Kidney (tissue), 14 donors: ENCODE results near the gene EIF1AD. TPM values are rescaled to one million over a fixed set of nuclear protein-coding genes. Genes with fewer than 3 reads are reported as not detected.

Source experiments
- DNase-seq, 5 donors: peaks; one replicate each; pipeline ENCODE4 v3.0.0-alpha.2; 2013 to 2020
- FAIRE-seq: peaks from 2 replicates; lab custom pipeline; 2012; peaks lifted over from hg19 to GRCh38; lab: Jason Lieb, UNC
- H3K27ac ChIP-seq, 2 donors: one replicate each; pipeline ENCODE4 v1.7.0; 2013; ENCODE audit warnings: low read depth in 2 of 2, low read length in 2 of 2, inconsistent platforms in 1 of 2
- H3K27me3 ChIP-seq: one replicate; pipeline ENCODE4 v1.7.1; 2013; ENCODE audit warnings: low read length, inconsistent platforms; ENCODE audit not compliant: control insufficient read depth, insufficient read depth
- H3K36me3 ChIP-seq, 3 donors: one replicate each; pipeline versions ENCODE4 v1.7.0 to v1.7.1; 2013; ENCODE audit warnings: low read length in 3 of 3, control low read depth in 1 of 3, inconsistent platforms in 1 of 3; ENCODE audit not compliant: insufficient read depth in 3 of 3, control insufficient read depth in 2 of 3
- H3K4me1 ChIP-seq, 3 donors: one replicate each; pipeline versions ENCODE4 v1.7.0 to v1.7.1; 2013; ENCODE audit warnings: low read length in 3 of 3, inconsistent platforms in 1 of 3, low read depth in 1 of 3; ENCODE audit not compliant: control insufficient read depth in 2 of 3, insufficient read depth in 2 of 3
- H3K4me3 ChIP-seq, 3 donors: one replicate each; pipeline versions ENCODE4 v1.7.0 to v1.8.1; 2013; ENCODE audit warnings: low read length in 3 of 3, control low read depth in 1 of 3, inconsistent platforms in 1 of 3
- H3K9ac ChIP-seq, 3 donors: one replicate each; pipeline versions ENCODE4 v1.7.0 to v1.7.1; 2013; ENCODE audit warnings: low read length in 3 of 3, control low read depth in 1 of 3, inconsistent platforms in 1 of 3
- H3K9me3 ChIP-seq, 3 donors: one replicate each; pipeline versions ENCODE4 v1.7.0 to v1.7.1; 2013; ENCODE audit warnings: low read length in 3 of 3, control low read depth in 1 of 3, inconsistent platforms in 1 of 3; ENCODE audit not compliant: control insufficient read depth in 2 of 3, insufficient read depth in 1 of 3
- intact Hi-C: fragments of 100-400 bp; cut with DNase I; formaldehyde crosslinking; loops from one replicate; pipeline ENCODE4 v1.11.1; 2022
- polyA plus RNA-seq: library from polyadenylated mRNA; stranded (reverse); fragments of 350-450 nt; fragmentation: Illumina TruSeq; extraction: RNeasy Lipid Tissue Mini Kit (QIAGEN cat#74804); gene quantifications from one replicate; pipeline ENCODE4 v1.2.3, GENCODE V29; 2014; ENCODE audit warnings: low read depth, low replicate concordance; ENCODE audit not compliant: insufficient read depth
- total RNA-seq: library from RNA; stranded (reverse); fragmentation: NEBNext Ultra II Directional; extraction: Animal tissue kit (Norgen Biotek cat#: 25700); gene quantifications from one replicate; pipeline ENCODE4 v1.2.1, GENCODE V29; 2021
- TF ChIP-seq, protein P1 (sequence below): IDR thresholded peaks from 3 replicates; pipeline ENCODE4 v1.5.1; 2012; ENCODE audit warnings: mild to moderate bottlenecking, moderate library complexity, borderline replicate concordance; ENCODE audit not compliant: insufficient read depth; ENCODE audit errors: extremely low read depth
- donor health status: control.
- donor health status: control.
- donor health status: control.
- donor health status: control.
- donor health status: control.
- donor health status: DM: yes; HTN: yes; CAD: no.
- donor health status: Normal renal cell carcinoma (clear cell type).

EIF1AD gene
- total and polyA plus RNA-seq, 2 donors from 2014 or later = 17.7 to 37.5 TPM

DNA sequence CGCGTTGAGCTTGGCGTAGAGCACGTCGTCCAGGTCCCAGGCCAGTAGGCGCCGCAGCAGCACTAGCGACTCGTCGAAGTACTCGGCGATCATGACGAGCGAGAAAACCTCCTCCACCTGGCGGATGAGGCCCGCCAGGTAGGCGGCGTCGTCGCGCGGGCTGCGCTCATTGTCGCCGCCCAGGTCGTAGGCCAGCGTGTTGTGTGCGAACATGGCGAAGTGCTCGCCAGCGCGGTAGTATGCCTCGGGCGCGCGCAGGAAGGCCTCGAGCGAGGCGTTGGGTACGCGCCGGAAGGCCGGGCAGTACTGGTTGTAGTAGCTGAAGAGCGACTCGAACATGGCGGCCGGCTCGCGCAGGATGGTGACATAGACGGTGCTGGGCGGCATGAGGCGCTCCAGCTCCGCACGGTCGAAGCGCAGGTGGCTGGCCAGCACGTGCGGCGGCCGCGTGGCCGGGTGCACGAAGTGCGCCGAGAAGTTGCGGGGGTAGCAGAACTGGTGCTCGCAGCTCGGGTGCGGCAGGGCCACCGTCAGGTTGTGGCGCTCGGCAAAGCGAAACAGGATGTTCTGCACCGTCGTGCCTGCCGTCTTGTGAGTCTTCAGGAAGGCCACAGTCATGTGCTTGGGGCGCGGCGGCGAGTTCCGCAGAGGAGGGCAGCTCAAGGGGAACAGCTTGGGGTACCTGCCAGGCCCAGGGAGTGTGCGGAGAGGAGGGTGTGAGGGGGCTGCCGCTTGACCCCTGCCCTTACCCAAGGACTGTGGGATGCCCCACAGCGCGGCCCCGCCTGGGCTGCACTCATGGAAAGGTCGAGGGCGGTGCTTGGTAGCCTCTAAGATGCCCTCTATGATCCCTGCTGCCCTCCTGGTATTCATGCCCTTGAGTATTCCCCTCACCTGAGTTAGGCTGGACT, 41.3 kb upstream of the EIF1AD start:
- Histone ChIP-seq H3K36me3 (no peaks in the 10 kb centered on the region), H3K27me3 (no peaks in the 10 kb centered on the region), H3K4me3 (no peak overlapping the region), H3K27ac (no peak overlapping the region), H3K9me3 (no peaks in the 10 kb centered on the region), H3K9ac (no peak overlapping the region), H3K4me1 (peaks cover 0 to 14% (median 7%) of the 10 kb centered on the region in 3 donors)
- TF ChIP-seq, protein P1, sequence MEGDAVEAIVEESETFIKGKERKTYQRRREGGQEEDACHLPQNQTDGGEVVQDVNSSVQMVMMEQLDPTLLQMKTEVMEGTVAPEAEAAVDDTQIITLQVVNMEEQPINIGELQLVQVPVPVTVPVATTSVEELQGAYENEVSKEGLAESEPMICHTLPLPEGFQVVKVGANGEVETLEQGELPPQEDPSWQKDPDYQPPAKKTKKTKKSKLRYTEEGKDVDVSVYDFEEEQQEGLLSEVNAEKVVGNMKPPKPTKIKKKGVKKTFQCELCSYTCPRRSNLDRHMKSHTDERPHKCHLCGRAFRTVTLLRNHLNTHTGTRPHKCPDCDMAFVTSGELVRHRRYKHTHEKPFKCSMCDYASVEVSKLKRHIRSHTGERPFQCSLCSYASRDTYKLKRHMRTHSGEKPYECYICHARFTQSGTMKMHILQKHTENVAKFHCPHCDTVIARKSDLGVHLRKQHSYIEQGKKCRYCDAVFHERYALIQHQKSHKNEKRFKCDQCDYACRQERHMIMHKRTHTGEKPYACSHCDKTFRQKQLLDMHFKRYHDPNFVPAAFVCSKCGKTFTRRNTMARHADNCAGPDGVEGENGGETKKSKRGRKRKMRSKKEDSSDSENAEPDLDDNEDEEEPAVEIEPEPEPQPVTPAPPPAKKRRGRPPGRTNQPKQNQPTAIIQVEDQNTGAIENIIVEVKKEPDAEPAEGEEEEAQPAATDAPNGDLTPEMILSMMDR = no peak
- DNase-seq = peak in 1 of 5 donors; percentile 74
- FAIRE-seq = no peak
- intact Hi-C loops = no loop called here

DNA sequence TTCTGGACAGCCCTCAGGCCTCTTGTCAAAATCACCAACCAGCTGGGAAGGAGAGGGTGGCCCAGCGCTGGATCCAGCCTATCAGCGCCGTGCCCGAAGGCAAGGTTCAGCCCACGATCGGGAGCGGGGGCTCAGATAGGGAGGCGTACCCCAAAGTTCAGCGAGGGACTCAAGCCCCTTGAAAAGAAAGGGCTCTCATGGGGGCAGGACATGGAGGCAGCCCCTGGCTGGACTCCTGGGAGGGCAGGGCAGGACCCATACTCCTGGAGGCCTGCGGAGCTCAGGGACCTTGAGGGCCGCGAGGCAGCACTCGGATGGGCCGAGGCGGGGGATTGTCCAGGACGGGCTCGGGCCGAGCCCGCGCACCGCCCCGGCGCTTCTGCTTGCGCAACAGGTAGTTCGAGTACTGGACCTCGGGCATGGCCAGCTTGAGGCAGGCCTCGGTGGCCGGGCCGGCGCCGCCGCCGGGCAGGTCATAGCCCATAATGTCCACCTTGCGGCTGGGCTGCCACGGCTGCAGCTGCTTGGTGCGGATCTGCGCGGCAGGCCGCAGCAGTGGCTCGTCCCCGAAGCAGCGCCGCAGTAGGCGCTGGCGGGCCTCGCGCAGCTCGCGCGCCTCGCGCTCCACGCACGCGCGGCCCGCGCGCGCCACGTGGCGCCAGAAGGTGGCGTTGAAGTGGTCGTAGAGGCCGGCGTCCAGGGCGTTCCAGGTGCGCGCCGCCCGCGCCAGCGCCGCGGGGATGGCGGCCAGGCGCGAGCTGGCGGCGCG, 40.5 kb upstream of the EIF1AD start:
- Histone ChIP-seq H3K27me3 (no peaks in the 10 kb centered on the region), H3K36me3 (no peaks in the 10 kb centered on the region), H3K4me1 (peaks cover 0 to 10% (median 6%) of the 10 kb centered on the region in 3 donors), H3K9me3 (no peaks in the 10 kb centered on the region), H3K27ac (no peak overlapping the region), H3K9ac (no peak overlapping the region), H3K4me3 (no peak overlapping the region)
- FAIRE-seq (no peak), DNase-seq (peak in 1 of 5 donors; percentile 73)
- intact Hi-C loops = no loop called here
- TF ChIP-seq, protein P1 = no peak

DNA sequence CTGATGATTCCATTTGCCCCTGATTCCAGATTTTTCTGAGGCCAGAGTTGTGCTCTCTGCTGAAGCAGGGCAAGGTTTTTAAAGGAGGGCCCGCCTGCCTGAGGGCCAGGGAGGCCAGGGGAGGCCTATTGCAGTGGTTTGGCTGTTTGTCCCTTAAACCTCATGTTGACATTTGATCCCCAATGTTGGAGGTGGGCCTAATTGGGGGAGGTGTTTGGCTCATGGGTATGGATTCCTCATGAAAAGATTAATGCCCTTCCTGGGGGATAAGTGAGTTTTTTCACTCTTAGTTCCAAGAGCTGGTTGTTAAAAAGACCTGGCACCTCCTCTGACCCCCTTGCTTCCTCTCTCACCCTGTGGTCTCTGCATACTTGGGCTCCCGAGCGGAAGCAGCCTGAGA, 37.8 kb upstream of the EIF1AD start:
- Histone ChIP-seq H3K27me3 (no peaks in the 10 kb centered on the region), H3K27ac (no peak overlapping the region), H3K9me3 (no peaks in the 10 kb centered on the region), H3K9ac (no peak overlapping the region), H3K4me1 (peaks cover 0 to 1% (median 0%) of the 10 kb centered on the region in 3 donors), H3K36me3 (no peaks in the 10 kb centered on the region), H3K4me3 (no peak overlapping the region)
- TF ChIP-seq, protein P1 = no peak
- DNase-seq (no peak), FAIRE-seq (no peak)
- intact Hi-C loops = no loop called here
